ENCODE data around the gene CDH12.

Gene CDH12

DNA sequence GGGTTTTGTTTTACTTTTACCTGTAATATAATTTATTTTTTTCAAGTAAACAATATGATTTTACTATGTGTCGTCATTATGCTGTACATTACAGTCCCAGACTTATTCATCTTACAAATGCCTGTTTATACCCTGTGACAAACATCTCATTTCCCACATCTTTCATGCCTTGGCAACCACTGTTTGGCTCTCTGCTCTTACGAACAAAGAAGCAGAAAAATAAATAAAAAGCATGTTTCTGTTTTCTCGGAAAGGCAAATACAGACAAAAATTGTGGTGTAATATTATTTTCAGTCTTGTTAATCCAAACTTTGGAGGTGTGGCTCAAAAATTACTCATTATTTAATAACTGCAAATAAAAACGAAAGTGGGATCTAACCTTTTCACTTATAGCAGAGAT, 393.0 kb downstream of the CDH12 start:
- no peaks in the 10 kb centered on the region for H3K36me3 ChIP-seq (ENCODE audit: control insufficient read depth in 1 of 2, insufficient read depth in 2 of 2, low read length in 2 of 2)
- no peak overlapping the region for H3K27ac ChIP-seq (ENCODE audit: low read depth, low read length)
- no peak overlapping the region for H4K8ac ChIP-seq (ENCODE audit: low read depth, low read length)
- H3K23ac ChIP-seq (ENCODE audit: low read length) = no peak overlapping the region
- H4K91ac ChIP-seq (ENCODE audit: low read depth, low read length) = no peak overlapping the region
- H2BK120ac ChIP-seq (ENCODE audit: insufficient read depth, low read length, poor library complexity) = no peak overlapping the region
- no CpG with 5 or more reads among the region's 4 CpGs for WGBS (ENCODE audit: extremely low coverage, insufficient coverage, insufficient read length)
- H3K4me2 ChIP-seq (ENCODE audit: low read length) = no peak overlapping the region
- no peak overlapping the region for H2BK5ac ChIP-seq (ENCODE audit: low read depth, low read length, poor library complexity)
- H2AFZ ChIP-seq (ENCODE audit: insufficient read depth, low read length, poor library complexity) = no peak overlapping the region
- H3K79me1 ChIP-seq (ENCODE audit: low read length) = no peaks in the 10 kb centered on the region
- H3K4ac ChIP-seq (ENCODE audit: low read depth, low read length) = no peak overlapping the region
- no peaks in the 10 kb centered on the region for H3K4me1 ChIP-seq (ENCODE audit: control insufficient read depth in 1 of 2, insufficient read depth in 2 of 2, low read length in 2 of 2)
- no peak overlapping the region for H4K12ac ChIP-seq (ENCODE audit: low read depth, low read length)
- H3K27me3 ChIP-seq (ENCODE audit: insufficient read depth, low read length) = no peaks in the 10 kb centered on the region
- H3K9me3 ChIP-seq (ENCODE audit: insufficient read depth, low read depth, low read length) = no peaks in the 10 kb centered on the region
- no peak overlapping the region for H3K14ac ChIP-seq (ENCODE audit: low read length)
- no peak overlapping the region for H3K18ac ChIP-seq (ENCODE audit: low read length)
- no peaks in the 10 kb centered on the region for H3K79me2 ChIP-seq (ENCODE audit: control insufficient read depth, insufficient read depth, low read length, poor library complexity)
- H2BK12ac ChIP-seq (ENCODE audit: low read length) = no peak overlapping the region
- H3K9ac ChIP-seq (ENCODE audit: low read length) = no peak overlapping the region
- no peak overlapping the region for H3K4me3 ChIP-seq (ENCODE audit: low read depth, low read length)
- DNase-seq = no peak
- H2AK5ac ChIP-seq (ENCODE audit: low read length) = no peak overlapping the region

GRCh38 chr5:22432905-22433304, 420.2 kb downstream of the CDH12 start:
- Histone ChIP-seq H3K4me3 (ENCODE audit: low read depth, low read length) (no peak overlapping the region), H2AK5ac (ENCODE audit: low read length) (no peak overlapping the region), H3K36me3 (ENCODE audit: control insufficient read depth in 1 of 2, insufficient read depth in 2 of 2, low read length in 2 of 2) (no peaks in the 10 kb centered on the region), H3K4ac (ENCODE audit: low read depth, low read length) (no peak overlapping the region), H2BK120ac (ENCODE audit: insufficient read depth, low read length, poor library complexity) (no peak overlapping the region), H2BK12ac (ENCODE audit: low read length) (no peak overlapping the region), H3K27me3 (ENCODE audit: insufficient read depth, low read length) (no peaks in the 10 kb centered on the region), H3K27ac (ENCODE audit: low read depth, low read length) (no peak overlapping the region), H4K91ac (ENCODE audit: low read depth, low read length) (no peak overlapping the region), H3K79me1 (ENCODE audit: low read length) (no peaks in the 10 kb centered on the region), H3K9ac (ENCODE audit: low read length) (no peak overlapping the region), H3K14ac (ENCODE audit: low read length) (no peak overlapping the region), H3K79me2 (ENCODE audit: control insufficient read depth, insufficient read depth, low read length, poor library complexity) (no peaks in the 10 kb centered on the region), H3K4me1 (ENCODE audit: control insufficient read depth in 1 of 2, insufficient read depth in 2 of 2, low read length in 2 of 2) (no peaks in the 10 kb centered on the region), H3K18ac (ENCODE audit: low read length) (no peak overlapping the region), H2AFZ (ENCODE audit: insufficient read depth, low read length, poor library complexity) (no peak overlapping the region), H3K9me3 (ENCODE audit: insufficient read depth, low read depth, low read length) (no peaks in the 10 kb centered on the region), H2BK5ac (ENCODE audit: low read depth, low read length, poor library complexity) (no peak overlapping the region), H3K4me2 (ENCODE audit: low read length) (no peak overlapping the region), H3K23ac (ENCODE audit: low read length) (no peak overlapping the region), H4K12ac (ENCODE audit: low read depth, low read length) (no peak overlapping the region), H4K8ac (ENCODE audit: low read depth, low read length) (no peak overlapping the region)
- no peak for DNase-seq
- WGBS (ENCODE audit: extremely low coverage, insufficient coverage, insufficient read length) = no CpG with 5 or more reads among the region's 2 CpGs

GRCh38 chr5:22431840-22432239, 421.3 kb downstream of the CDH12 start:
- no peak overlapping the region for H3K18ac ChIP-seq (ENCODE audit: low read length)
- no peak overlapping the region for H3K27ac ChIP-seq (ENCODE audit: low read depth, low read length)
- H2BK120ac ChIP-seq (ENCODE audit: insufficient read depth, low read length, poor library complexity) = no peak overlapping the region
- no peak overlapping the region for H2AFZ ChIP-seq (ENCODE audit: insufficient read depth, low read length, poor library complexity)
- no peak overlapping the region for H4K8ac ChIP-seq (ENCODE audit: low read depth, low read length)
- no peaks in the 10 kb centered on the region for H3K27me3 ChIP-seq (ENCODE audit: insufficient read depth, low read length)
- H3K14ac ChIP-seq (ENCODE audit: low read length) = no peak overlapping the region
- no peak overlapping the region for H4K12ac ChIP-seq (ENCODE audit: low read depth, low read length)
- DNase-seq = no peak
- no peaks in the 10 kb centered on the region for H3K79me1 ChIP-seq (ENCODE audit: low read length)
- H3K79me2 ChIP-seq (ENCODE audit: control insufficient read depth, insufficient read depth, low read length, poor library complexity) = no peaks in the 10 kb centered on the region
- H3K4me1 ChIP-seq (ENCODE audit: control insufficient read depth in 1 of 2, insufficient read depth in 2 of 2, low read length in 2 of 2) = no peaks in the 10 kb centered on the region
- no peak overlapping the region for H3K4ac ChIP-seq (ENCODE audit: low read depth, low read length)
- H3K4me3 ChIP-seq (ENCODE audit: low read depth, low read length) = no peak overlapping the region
- no peaks in the 10 kb centered on the region for H3K9me3 ChIP-seq (ENCODE audit: insufficient read depth, low read depth, low read length)
- H3K4me2 ChIP-seq (ENCODE audit: low read length) = no peak overlapping the region
- no peak overlapping the region for H3K9ac ChIP-seq (ENCODE audit: low read length)
- H3K36me3 ChIP-seq (ENCODE audit: control insufficient read depth in 1 of 2, insufficient read depth in 2 of 2, low read length in 2 of 2) = no peaks in the 10 kb centered on the region
- H2BK12ac ChIP-seq (ENCODE audit: low read length) = no peak overlapping the region
- no CpG with 5 or more reads among the region's 3 CpGs for WGBS (ENCODE audit: extremely low coverage, insufficient coverage, insufficient read length)
- H2BK5ac ChIP-seq (ENCODE audit: low read depth, low read length, poor library complexity) = no peak overlapping the region
- no peak overlapping the region for H4K91ac ChIP-seq (ENCODE audit: low read depth, low read length)
- H3K23ac ChIP-seq (ENCODE audit: low read length) = no peak overlapping the region
- H2AK5ac ChIP-seq (ENCODE audit: low read length) = no peak overlapping the region

- H3K9me3 ChIP-seq (ENCODE audit: insufficient read depth, low read depth, low read length) = no peaks in the 10 kb centered on the region
- H3K18ac ChIP-seq (ENCODE audit: low read length) = no peak overlapping the region
Measured at GRCh38 chr5:22431406-22431805, 421.7 kb downstream of the CDH12 start.

More at GRCh38 chr5:22431406-22431805, 421.7 kb downstream of the CDH12 start:
- no peak for DNase-seq
- Histone ChIP-seq H3K27me3 (ENCODE audit: insufficient read depth, low read length) (no peaks in the 10 kb centered on the region), H3K14ac (ENCODE audit: low read length) (no peak overlapping the region), H3K9ac (ENCODE audit: low read length) (no peak overlapping the region), H2AFZ (ENCODE audit: insufficient read depth, low read length, poor library complexity) (no peak overlapping the region), H4K91ac (ENCODE audit: low read depth, low read length) (no peak overlapping the region), H3K79me1 (ENCODE audit: low read length) (no peaks in the 10 kb centered on the region), H3K23ac (ENCODE audit: low read length) (no peak overlapping the region), H2BK120ac (ENCODE audit: insufficient read depth, low read length, poor library complexity) (no peak overlapping the region), H3K4ac (ENCODE audit: low read depth, low read length) (no peak overlapping the region), H3K4me2 (ENCODE audit: low read length) (no peak overlapping the region), H3K4me3 (ENCODE audit: low read depth, low read length) (no peak overlapping the region), H3K4me1 (ENCODE audit: control insufficient read depth in 1 of 2, insufficient read depth in 2 of 2, low read length in 2 of 2) (no peaks in the 10 kb centered on the region), H2BK12ac (ENCODE audit: low read length) (no peak overlapping the region), H3K79me2 (ENCODE audit: control insufficient read depth, insufficient read depth, low read length, poor library complexity) (no peaks in the 10 kb centered on the region), H2BK5ac (ENCODE audit: low read depth, low read length, poor library complexity) (no peak overlapping the region), H4K12ac (ENCODE audit: low read depth, low read length) (no peak overlapping the region), H4K8ac (ENCODE audit: low read depth, low read length) (no peak overlapping the region), H3K36me3 (ENCODE audit: control insufficient read depth in 1 of 2, insufficient read depth in 2 of 2, low read length in 2 of 2) (no peaks in the 10 kb centered on the region), H2AK5ac (ENCODE audit: low read length) (no peak overlapping the region), H3K27ac (ENCODE audit: low read depth, low read length) (no peak overlapping the region)
- no CpG with 5 or more reads among the region's 2 CpGs for WGBS (ENCODE audit: extremely low coverage, insufficient coverage, insufficient read length)

Data from trophoblast cell (in vitro differentiated cells and primary cell).